Measurements from ENCODE around the gene TTR.

Gene TTR

GRCh38 chr18:31572368-31572767, 19.3 kb upstream of the TTR start:
- H3K4me3 ChIP-seq (ENCODE audit: low read length): no peak overlapping the region
- TF ChIP-seq ZNF274 (IDR thresholded peaks at IDR 0.05; ENCODE audit: low read depth, low read length): no peak

GRCh38 chr18:31573051-31573450, 18.6 kb upstream of the TTR start:
- no peak overlapping the region for H3K4me3 ChIP-seq (ENCODE audit: low read length)

GRCh38 chr18:31574359-31574758, 17.3 kb upstream of the TTR start:
- no peak overlapping the region for H3K4me3 ChIP-seq (ENCODE audit: low read length)

More at GRCh38 chr18:31573051-31573450, 18.6 kb upstream of the TTR start:
- TF ChIP-seq ZNF274 (IDR thresholded peaks at IDR 0.05; ENCODE audit: low read depth, low read length): no peak

GRCh38 chr18:31575515-31576257, 16.0 kb upstream of the TTR start:
- no peak for TF ChIP-seq ZNF274 (IDR thresholded peaks at IDR 0.05; ENCODE audit: low read depth, low read length)
- H3K4me3 ChIP-seq (ENCODE audit: low read length): no peak overlapping the region

More at GRCh38 chr18:31574359-31574758, 17.3 kb upstream of the TTR start:
- no peak for TF ChIP-seq ZNF274 (IDR thresholded peaks at IDR 0.05; ENCODE audit: low read depth, low read length)

GRCh38 chr18:31576670-31577069, 15.0 kb upstream of the TTR start:
- H3K4me3 ChIP-seq (ENCODE audit: low read length): no peak overlapping the region
- no peak for TF ChIP-seq ZNF274 (IDR thresholded peaks at IDR 0.05; ENCODE audit: low read depth, low read length)

GRCh38 chr18:31577195-31577594, 14.5 kb upstream of the TTR start:
- no peak for TF ChIP-seq ZNF274 (IDR thresholded peaks at IDR 0.05; ENCODE audit: low read depth, low read length)
- H3K4me3 ChIP-seq (ENCODE audit: low read length): no peak overlapping the region

GRCh38 chr18:31578126-31578525, 13.6 kb upstream of the TTR start:
- no peak for TF ChIP-seq ZNF274 (IDR thresholded peaks at IDR 0.05; ENCODE audit: low read depth, low read length)

GRCh38 chr18:31579375-31579774, 12.3 kb upstream of the TTR start:
- TF ChIP-seq ZNF274 (IDR thresholded peaks at IDR 0.05; ENCODE audit: low read depth, low read length): no peak
- H3K4me3 ChIP-seq (ENCODE audit: low read length): no peak overlapping the region

More at GRCh38 chr18:31578126-31578525, 13.6 kb upstream of the TTR start:
- no peak overlapping the region for H3K4me3 ChIP-seq (ENCODE audit: low read length)

GRCh38 chr18:31581498-31582197, 10.0 kb upstream of the TTR start:
- no peak overlapping the region for H3K4me3 ChIP-seq (ENCODE audit: low read length)
- no peak for TF ChIP-seq ZNF274 (IDR thresholded peaks at IDR 0.05; ENCODE audit: low read depth, low read length)

- TF ChIP-seq ZNF274 (IDR thresholded peaks at IDR 0.05; ENCODE audit: low read depth, low read length): no peak
- H3K4me3 ChIP-seq (ENCODE audit: low read length): no peak overlapping the region
Observed at GRCh38 chr18:31583185-31583854, 8.4 kb upstream of the TTR start.

- H3K4me3 ChIP-seq (ENCODE audit: low read length): no peak overlapping the region
- no peak for TF ChIP-seq ZNF274 (IDR thresholded peaks at IDR 0.05; ENCODE audit: low read depth, low read length)
Observed at GRCh38 chr18:31585991-31586390, 5.7 kb upstream of the TTR start.

- TF ChIP-seq ZNF274 (IDR thresholded peaks at IDR 0.05; ENCODE audit: low read depth, low read length): no peak
- no peak overlapping the region for H3K4me3 ChIP-seq (ENCODE audit: low read length)
Observed at GRCh38 chr18:31586616-31587015, 5.1 kb upstream of the TTR start.

GRCh38 chr18:31587529-31587928, 4.1 kb upstream of the TTR start:
- H3K4me3 ChIP-seq (ENCODE audit: low read length): no peak overlapping the region
- TF ChIP-seq ZNF274 (IDR thresholded peaks at IDR 0.05; ENCODE audit: low read depth, low read length): no peak

GRCh38 chr18:31590570-31590969, 1.1 kb upstream of the TTR start:
- H3K4me3 ChIP-seq (ENCODE audit: low read length): no peak overlapping the region
- TF ChIP-seq ZNF274 (IDR thresholded peaks at IDR 0.05; ENCODE audit: low read depth, low read length): no peak

GRCh38 chr18:31591113-31591512, 564 bp upstream of the TTR start:
- TF ChIP-seq ZNF274 (IDR thresholded peaks at IDR 0.05; ENCODE audit: low read depth, low read length): no peak
- H3K4me3 ChIP-seq (ENCODE audit: low read length): no peak overlapping the region
